T-helper 17 cell (primary cell): Measurements from ENCODE around the gene ITGB8. TPM values are rescaled to one million over a fixed set of nuclear protein-coding genes. Genes with fewer than 3 reads are reported as not detected.

Source experiments
- ATAC-seq: fragments of 150-1000 bp; cut with Tn5 transposase; 2 replicates; pipeline ENCODE4 v1.10.0; 2021; ENCODE audit warnings: mild to moderate bottlenecking, moderate library complexity
- DNase-seq, 3 donors: peaks; one replicate each; pipeline versions ENCODE4 v3.0.0 to v3.0.0-alpha.2; 2020 to 2021
- H3K9me3 ChIP-seq: one replicate; pipeline ENCODE4 v1.7.0; 2013; ENCODE audit warnings: low read length, mild to moderate bottlenecking; ENCODE audit not compliant: control insufficient read depth, poor library complexity, severe bottlenecking
- H3K27ac Mint-ChIP-seq: one replicate; pipeline ENCODE4 v1.8.0; 2022; ENCODE audit warnings: mild to moderate bottlenecking, moderate library complexity, mixed read lengths
- H3K27me3 Mint-ChIP-seq: one replicate; pipeline ENCODE4 v1.8.0; 2022; ENCODE audit warnings: mixed read lengths
- H3K36me3 Mint-ChIP-seq: one replicate; pipeline ENCODE4 v1.8.0; 2022; ENCODE audit warnings: low read depth, mixed read lengths
- H3K4me1 Mint-ChIP-seq: one replicate; pipeline ENCODE4 v1.8.0; 2022; ENCODE audit warnings: mild to moderate bottlenecking, mixed read lengths
- H3K4me3 Mint-ChIP-seq: one replicate; pipeline ENCODE4 v1.8.0; 2022; ENCODE audit warnings: mild to moderate bottlenecking, moderate library complexity, mixed read lengths
- total RNA-seq, 4 donors: library from RNA in 2 of 4; stranded (reverse) in 2 of 4; gene quantifications; one replicate each; pipeline ENCODE4 v1.2.3 and lab custom pipeline; 2022 to 2026

ITGB8 gene
- total RNA-seq, 2 donors from 2014 or later, result 0.23 to 0.37 TPM

DNA sequence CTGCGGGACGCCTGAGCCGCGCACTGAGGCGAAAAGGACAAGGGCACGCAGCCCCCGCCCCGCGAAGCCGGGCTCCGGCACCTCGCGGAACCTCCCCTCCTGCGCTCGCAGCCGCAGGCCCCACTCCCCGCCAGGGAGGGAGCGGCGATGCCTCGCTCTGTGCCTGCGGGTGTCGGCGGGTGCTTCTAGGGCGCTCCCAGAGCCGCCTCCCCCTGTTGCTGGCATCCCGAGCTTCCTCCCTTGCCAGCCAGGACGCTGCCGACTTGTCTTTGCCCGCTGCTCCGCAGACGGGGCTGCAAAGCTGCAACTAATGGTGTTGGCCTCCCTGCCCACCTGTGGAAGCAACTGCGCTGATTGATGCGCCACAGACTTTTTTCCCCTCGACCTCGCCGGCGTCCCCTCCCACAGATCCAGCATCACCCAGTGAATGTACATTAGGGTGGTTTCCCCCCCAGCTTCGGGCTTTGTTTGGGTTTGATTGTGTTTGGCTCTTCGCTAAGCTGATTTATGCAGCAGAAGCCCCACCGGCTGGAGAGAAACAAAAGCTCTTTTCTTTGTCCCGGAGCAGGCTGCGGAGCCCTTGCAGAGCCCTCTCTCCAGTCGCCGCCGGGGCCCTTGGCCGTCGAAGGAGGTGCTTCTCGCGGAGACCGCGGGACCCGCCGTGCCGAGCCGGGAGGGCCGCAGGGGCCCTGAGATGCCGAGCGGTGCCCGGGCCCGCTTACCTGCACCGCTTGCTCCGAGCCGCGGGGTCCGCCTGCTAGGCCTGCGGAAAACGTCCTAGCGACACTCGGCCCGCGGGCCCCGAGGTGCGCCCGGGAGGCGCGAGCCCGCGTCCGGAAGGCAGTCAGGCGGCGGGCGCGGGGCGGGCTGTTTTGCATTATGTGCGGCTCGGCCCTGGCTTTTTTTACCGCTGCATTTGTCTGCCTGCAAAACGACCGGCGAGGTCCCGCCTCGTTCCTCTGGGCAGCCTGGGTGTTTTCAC is 519 bp downstream of the ITGB8 start:
- Mint-ChIP-seq H3K27ac (no peak overlapping the region), H3K4me1 (peaks cover 14% of the 10 kb centered on the region), H3K36me3 (no peaks in the 10 kb centered on the region), H3K4me3 (peak overlapping the region; percentile 90), H3K27me3 (peaks cover 48% of the 10 kb centered on the region)
- H3K9me3 ChIP-seq, result no peaks in the 10 kb centered on the region
- DNase-seq, result peak in 1 of 3 donors; percentile 12
- ATAC-seq, result peak; percentile 43

DNA sequence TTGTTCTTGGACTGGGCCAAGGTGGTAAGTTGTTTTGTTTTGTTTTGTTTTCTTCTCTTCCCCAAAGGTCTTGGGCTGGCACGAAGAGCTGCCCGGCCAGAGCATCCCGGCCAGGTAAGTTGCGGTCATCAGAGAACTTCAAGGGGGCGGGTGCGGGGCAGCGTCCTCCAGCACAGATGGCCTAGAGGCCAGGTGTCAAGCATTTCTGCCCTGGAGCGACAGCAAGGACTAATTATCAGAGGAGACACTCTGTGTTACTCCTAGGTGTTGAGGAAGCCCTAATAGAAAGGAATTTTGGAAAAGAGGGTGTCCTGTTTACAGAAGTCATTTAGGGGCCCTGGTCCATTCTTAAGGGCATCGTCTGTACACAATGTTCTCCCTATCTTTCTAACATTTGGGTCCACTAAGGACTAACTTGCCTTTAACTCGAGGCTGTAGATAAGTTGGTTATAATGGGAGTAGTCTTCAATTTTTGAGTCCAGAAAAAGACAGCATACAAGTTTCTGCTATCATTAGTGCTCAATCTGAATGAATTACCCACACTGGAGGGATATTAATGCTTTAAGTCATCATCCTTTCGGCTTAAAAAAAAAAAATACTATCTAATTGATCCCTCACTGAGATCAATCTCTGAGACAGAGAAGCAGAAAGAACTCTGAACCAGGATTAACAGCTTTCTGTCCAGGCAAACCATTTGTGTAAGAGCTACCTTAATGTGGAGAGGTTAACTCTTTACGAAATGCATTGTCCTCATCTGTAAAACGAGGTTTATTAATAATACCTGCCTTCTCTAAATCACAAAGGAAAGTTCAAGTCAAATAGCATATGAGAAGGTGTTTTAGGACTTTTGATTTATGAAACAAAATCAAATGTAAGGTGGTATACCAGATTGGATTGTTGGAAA is 1.5 kb downstream of the ITGB8 start:
- Mint-ChIP-seq H3K36me3 (no peaks in the 10 kb centered on the region), H3K27ac (no peak overlapping the region), H3K27me3 (peaks cover 50% of the 10 kb centered on the region), H3K4me1 (peaks cover 14% of the 10 kb centered on the region), H3K4me3 (peak overlapping the region; percentile 90)
- no peaks in the 10 kb centered on the region for H3K9me3 ChIP-seq
- DNase-seq (no peak), ATAC-seq (no peak)

DNA sequence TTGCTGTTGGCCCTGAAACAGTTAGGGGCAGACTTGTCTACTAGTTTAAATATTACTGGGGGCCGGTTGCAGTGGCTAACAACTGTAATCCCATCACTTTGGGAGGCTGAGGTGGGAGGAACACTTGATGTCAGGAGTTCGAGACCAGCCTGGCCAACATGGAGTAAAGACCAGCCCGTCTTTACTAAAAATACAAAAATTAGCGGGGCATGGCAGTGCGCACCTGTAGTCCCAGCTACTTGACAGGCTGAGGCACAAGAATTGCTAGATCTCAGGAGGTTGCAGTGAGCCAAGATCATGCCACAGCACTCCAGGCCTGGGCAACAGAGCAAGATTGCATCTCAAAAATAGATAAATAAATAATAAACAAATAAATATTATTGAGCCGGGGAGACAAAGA is 7.6 kb downstream of the ITGB8 start:
- Mint-ChIP-seq H3K27me3 (peaks cover 28% of the 10 kb centered on the region), H3K36me3 (no peaks in the 10 kb centered on the region)
- no peak for ATAC-seq

DNA sequence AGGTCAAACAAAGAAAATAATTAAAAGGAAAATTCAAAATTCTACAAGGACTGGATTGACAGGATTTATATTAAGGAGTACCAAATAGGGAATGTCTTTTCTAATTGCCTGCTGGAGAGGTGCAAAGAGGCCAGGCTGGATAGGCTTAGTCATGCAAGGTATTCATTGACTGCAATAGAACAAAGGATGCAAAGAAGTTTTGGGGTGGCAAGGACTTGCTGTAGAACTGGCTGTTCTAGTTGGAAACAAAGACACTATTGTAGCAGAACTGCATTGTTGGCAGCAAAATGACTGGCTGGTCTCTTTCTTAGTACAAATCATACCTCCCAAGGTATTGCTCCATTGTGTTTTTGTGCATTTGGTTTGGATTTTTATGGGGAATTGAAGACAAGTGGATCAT is 10.1 kb downstream of the ITGB8 start:
- ATAC-seq, result no peak
- Mint-ChIP-seq H3K27me3 (peaks cover 17% of the 10 kb centered on the region), H3K36me3 (no peaks in the 10 kb centered on the region), H3K27ac (no peak overlapping the region), H3K4me1 (no peaks in the 10 kb centered on the region), H3K4me3 (no peak overlapping the region)
- no peak for DNase-seq
- no peaks in the 10 kb centered on the region for H3K9me3 ChIP-seq

More for the DNA sequence above, 7.6 kb downstream of the ITGB8 start:
- no peak for DNase-seq
- H3K9me3 ChIP-seq, result no peaks in the 10 kb centered on the region
- no peak overlapping the region for H3K27ac Mint-ChIP-seq
- no peaks in the 10 kb centered on the region for H3K4me1 Mint-ChIP-seq
- H3K4me3 Mint-ChIP-seq, result no peak overlapping the region

DNA sequence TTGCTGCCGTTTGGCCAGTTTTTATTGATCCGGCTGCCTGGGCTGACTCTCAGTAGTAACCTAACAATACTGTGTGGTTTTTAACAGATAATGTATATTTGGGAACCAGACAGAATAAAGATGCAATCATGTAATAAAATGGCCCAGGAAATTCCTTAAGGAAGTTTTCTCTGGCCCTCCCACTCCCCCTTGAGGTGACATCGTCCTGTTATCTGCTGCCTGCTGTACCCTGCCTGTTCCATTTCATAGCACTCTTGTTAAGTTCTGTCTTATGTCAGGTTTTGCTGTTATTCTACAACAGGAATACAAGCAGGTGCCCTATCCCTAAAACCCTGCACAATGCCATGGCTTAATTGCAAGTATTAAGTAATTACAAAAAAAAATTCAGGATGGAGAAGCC is 12.5 kb downstream of the ITGB8 start:
- DNase-seq (no peak), ATAC-seq (no peak)
- Mint-ChIP-seq H3K27ac (no peak overlapping the region), H3K36me3 (no peaks in the 10 kb centered on the region), H3K4me1 (no peaks in the 10 kb centered on the region), H3K4me3 (no peak overlapping the region), H3K27me3 (peaks cover 2% of the 10 kb centered on the region)
- no peaks in the 10 kb centered on the region for H3K9me3 ChIP-seq

DNA sequence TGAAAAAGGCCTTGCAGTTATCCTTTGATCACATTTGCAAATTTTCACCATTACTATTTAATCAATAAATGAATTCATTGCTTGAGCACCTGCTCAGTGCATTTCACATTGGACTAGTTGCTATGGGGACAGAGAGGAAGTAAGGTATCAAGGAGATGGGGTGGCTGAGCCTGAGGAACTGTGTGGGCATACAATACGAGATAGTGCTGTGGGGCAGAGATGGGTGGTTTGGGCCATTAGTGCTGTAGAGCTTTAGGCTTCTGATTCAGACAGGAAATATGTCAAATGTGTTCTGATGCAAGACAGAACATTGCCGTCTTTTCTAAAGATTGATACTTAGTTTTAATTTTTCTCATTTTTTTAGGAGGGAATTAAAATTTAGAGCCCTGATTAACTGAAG is 13.2 kb downstream of the ITGB8 start:
- DNase-seq (no peak), ATAC-seq (no peak)
- H3K4me1 Mint-ChIP-seq, result no peaks in the 10 kb centered on the region
- no peak overlapping the region for H3K27ac Mint-ChIP-seq
- no peaks in the 10 kb centered on the region for H3K9me3 ChIP-seq
- no peaks in the 10 kb centered on the region for H3K36me3 Mint-ChIP-seq
- no peak overlapping the region for H3K4me3 Mint-ChIP-seq
- H3K27me3 Mint-ChIP-seq, result no peaks in the 10 kb centered on the region

DNA sequence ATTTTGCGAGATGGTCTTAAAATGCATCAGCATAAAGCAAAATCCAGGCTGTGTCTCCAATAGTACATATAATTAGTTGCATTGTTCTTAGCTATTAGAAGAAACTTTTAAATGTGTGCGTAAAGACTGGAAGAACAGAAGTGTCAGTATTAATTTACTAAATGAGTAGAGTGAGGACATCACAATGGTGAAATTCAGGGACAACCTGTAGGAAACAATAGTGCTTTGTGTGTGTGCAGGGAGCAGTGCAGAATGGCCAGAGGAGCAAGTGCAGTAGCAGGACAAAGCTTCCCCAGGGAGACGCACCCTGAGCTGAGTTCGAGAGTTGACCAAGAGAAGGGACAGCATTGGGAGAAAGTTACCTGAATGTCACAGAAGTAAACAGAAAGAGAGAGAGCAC is 13.7 kb downstream of the ITGB8 start:
- no peaks in the 10 kb centered on the region for H3K36me3 Mint-ChIP-seq

DNA sequence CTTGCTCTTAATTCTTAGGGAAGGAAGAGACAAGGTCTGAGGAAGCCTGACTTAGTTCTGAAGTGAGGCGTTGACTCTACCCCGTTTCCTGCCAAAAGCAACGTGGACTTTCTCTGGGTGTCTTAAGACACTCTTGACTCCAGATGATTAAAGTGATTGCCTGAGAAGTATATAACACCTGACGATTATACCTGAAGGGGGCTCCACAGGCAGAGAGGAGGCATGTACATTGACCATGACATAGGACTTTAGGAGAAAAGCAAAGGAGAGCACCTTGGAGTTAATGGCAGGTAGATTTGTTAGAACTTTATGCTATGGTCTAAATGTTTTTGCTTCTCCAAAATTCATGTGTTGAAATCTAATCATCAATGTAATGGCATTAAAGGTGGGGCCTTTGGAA is 15.9 kb downstream of the ITGB8 start:
- H3K27me3 Mint-ChIP-seq, result no peaks in the 10 kb centered on the region
- no peaks in the 10 kb centered on the region for H3K4me1 Mint-ChIP-seq
- H3K27ac Mint-ChIP-seq, result no peak overlapping the region
- no peak overlapping the region for H3K4me3 Mint-ChIP-seq
- DNase-seq (no peak), ATAC-seq (no peak)
- no peaks in the 10 kb centered on the region for H3K9me3 ChIP-seq
- H3K36me3 Mint-ChIP-seq, result no peaks in the 10 kb centered on the region

More for the DNA sequence above, 13.7 kb downstream of the ITGB8 start:
- no peak overlapping the region for H3K4me3 Mint-ChIP-seq
- H3K4me1 Mint-ChIP-seq, result no peaks in the 10 kb centered on the region
- ATAC-seq (no peak), DNase-seq (no peak)
- no peaks in the 10 kb centered on the region for H3K9me3 ChIP-seq
- H3K27ac Mint-ChIP-seq, result no peak overlapping the region
- no peaks in the 10 kb centered on the region for H3K27me3 Mint-ChIP-seq

DNA sequence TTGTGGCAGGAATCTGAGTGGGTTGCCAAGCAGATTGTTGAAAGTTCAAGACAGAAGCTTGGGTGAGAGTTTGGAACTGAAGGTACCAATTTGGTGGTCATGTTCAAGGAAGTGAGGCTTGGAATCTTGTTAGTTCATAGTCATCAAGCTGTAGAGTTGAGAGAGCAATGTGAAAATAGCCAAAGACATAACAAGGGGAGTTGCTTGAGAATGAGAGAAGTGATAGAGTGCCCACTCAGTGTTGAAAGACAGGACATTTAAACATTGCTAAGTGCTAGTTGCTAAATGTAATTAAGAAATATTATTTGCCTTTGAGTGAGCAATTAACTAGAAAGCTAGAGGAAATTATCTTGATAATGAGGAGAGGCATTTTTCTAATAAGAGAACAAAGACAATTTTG is 17.0 kb downstream of the ITGB8 start:
- H3K4me1 Mint-ChIP-seq, result no peaks in the 10 kb centered on the region
- no peak overlapping the region for H3K4me3 Mint-ChIP-seq
- DNase-seq (no peak), ATAC-seq (no peak)
- H3K9me3 ChIP-seq, result no peaks in the 10 kb centered on the region
- no peaks in the 10 kb centered on the region for H3K27me3 Mint-ChIP-seq
- H3K27ac Mint-ChIP-seq, result no peak overlapping the region
- no peaks in the 10 kb centered on the region for H3K36me3 Mint-ChIP-seq

DNA sequence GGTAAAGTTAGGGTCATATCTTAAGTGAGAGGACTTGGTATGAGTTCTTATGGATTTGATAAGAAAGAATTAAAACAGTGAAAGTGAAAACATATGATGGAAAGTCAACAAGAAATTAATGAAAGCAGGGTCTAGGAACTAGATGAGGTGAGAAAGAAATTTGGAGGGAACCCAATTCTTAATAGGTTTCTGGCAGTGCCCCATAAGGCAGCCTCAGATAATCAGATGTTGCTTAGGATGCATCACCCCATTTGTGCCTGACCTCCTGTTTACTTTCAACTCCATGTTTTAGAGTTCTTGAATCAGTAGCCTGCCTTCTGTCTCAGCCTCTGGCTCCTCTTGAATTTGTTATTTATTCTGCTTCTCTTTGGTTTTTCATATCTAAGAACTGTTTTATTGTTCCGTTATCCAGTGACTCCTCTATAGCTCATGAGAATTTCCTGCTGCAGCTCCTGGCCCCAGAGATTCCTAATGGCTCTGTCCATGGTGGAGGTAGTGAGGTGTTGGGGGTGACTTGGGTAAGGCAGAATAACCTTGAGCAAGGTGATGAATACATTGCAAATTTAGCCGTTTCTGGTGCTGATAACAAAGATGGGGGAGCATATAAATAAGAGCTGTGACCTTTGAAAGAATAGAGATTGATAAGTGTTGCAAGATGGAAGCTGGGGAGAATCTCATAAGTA is 17.6 kb downstream of the ITGB8 start:
- no peaks in the 10 kb centered on the region for H3K9me3 ChIP-seq
- H3K4me1 Mint-ChIP-seq, result no peaks in the 10 kb centered on the region
- H3K27me3 Mint-ChIP-seq, result no peaks in the 10 kb centered on the region
- DNase-seq, result no peak
- ATAC-seq, result no peak
- no peak overlapping the region for H3K27ac Mint-ChIP-seq
- H3K4me3 Mint-ChIP-seq, result no peak overlapping the region
- H3K36me3 Mint-ChIP-seq, result no peaks in the 10 kb centered on the region

DNA sequence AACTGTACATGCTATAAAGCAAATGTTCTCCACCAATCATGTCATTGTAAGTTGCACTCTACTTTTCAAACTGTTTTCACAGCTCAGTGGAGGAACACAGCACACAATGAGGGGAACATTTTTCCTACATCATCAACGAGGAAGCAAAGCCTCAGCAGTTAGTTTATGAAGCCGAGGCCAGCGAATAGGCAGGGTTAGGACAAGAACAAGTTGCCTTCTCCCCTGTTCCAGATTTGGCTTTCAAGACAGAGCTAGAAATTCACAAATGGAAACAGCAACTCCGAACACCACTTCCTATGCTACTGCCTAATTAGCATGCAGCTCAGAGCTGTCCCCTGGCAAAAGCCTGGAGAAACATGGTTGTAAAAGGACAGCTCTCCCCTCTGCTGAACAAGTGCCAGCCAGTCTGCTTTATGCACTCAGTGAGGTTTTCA is 19.8 kb downstream of the ITGB8 start:
- no peaks in the 10 kb centered on the region for H3K9me3 ChIP-seq
- Mint-ChIP-seq H3K27ac (no peak overlapping the region), H3K36me3 (no peaks in the 10 kb centered on the region), H3K27me3 (no peaks in the 10 kb centered on the region), H3K4me3 (no peak overlapping the region), H3K4me1 (no peaks in the 10 kb centered on the region)
- no peak for DNase-seq
- no peak for ATAC-seq

DNA sequence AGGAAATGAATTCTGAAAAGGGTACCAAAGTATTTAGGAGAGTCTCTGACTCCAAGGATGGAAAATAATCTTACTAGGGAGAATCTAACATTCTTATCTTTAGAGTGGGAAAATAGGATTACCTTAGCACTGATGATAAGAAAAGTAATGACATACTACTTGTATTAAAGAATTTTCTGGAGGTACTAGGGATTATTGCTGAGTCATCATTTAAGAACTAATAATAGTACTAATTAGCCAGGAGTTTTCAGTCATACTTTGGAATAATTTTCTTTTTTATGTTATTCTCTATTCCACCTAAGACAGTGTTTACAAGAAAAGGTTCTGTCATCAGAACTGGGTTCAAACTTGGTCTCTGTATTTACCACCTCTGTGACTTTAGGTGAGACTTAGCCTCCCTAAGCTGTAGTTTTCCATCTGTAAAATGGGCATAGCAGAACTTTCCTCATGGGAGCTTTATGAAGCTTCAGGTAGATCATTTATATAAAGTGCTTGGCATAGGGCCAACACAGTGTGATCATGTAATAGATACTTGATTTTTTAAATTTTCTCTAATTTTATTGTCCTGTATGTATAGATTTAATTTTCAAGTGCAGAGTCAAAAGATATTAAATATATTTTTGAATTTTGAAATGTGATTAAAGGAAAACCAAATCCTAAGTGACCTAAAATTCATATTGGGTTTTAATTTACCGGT is 20.4 kb downstream of the ITGB8 start:
- Mint-ChIP-seq H3K4me1 (no peaks in the 10 kb centered on the region), H3K27me3 (no peaks in the 10 kb centered on the region), H3K36me3 (no peaks in the 10 kb centered on the region), H3K4me3 (no peak overlapping the region), H3K27ac (no peak overlapping the region)
- DNase-seq, result no peak
- no peak for ATAC-seq
- no peaks in the 10 kb centered on the region for H3K9me3 ChIP-seq
